H1 (cell line): Measurements from ENCODE around the gene OLFML2B. TPM values are rescaled to one million over a fixed set of nuclear protein-coding genes. Genes with fewer than 3 reads are reported as not detected.

Source experiments
- CTCF ChIA-PET: fragments of 300-600 bp; sonication (Branson Sonifier 250); formaldehyde crosslinking; loops from one replicate; lab custom pipeline; 2021; ENCODE audit not compliant: partially characterized antibody; lab: Charles Lee
- POLR2A ChIA-PET: fragments of 300-600 bp; sonication (Branson Sonifier 250); formaldehyde crosslinking; loops from one replicate; lab custom pipeline; 2021; ENCODE audit warnings: inconsistent platforms; ENCODE audit not compliant: partially characterized antibody; lab: Charles Lee
- DNase-seq, 2 experiments: peaks; one replicate each; pipeline versions ENCODE4 v3.0.0 to v3.0.0-alpha.2; 2010 to 2022; ENCODE audit warnings: low spot score in 2 of 2, low read depth in 1 of 2, mixed read lengths in 1 of 2
- FAIRE-seq: peaks from 2 replicates; lab custom pipeline; 2011; peaks lifted over from hg19 to GRCh38; lab: Jason Lieb, UNC
- H2AFZ ChIP-seq: 2 replicates; pipeline ENCODE4 v1.8.1; 2012; ENCODE audit warnings: low read length, inconsistent platforms
- H2AK5ac ChIP-seq: 2 replicates; pipeline ENCODE4 v1.6.1; 2013; ENCODE audit warnings: low read depth, low read length
- H2BK120ac ChIP-seq: replicated peaks from 2 replicates; pipeline ENCODE3; 2013; ENCODE audit warnings: low read depth, low read length, inconsistent platforms
- H2BK12ac ChIP-seq: 2 replicates; pipeline ENCODE4 v1.6.1; 2013; ENCODE audit warnings: low read depth, low read length
- H2BK15ac ChIP-seq: 2 replicates; pipeline ENCODE4 v1.6.1; 2013; ENCODE audit warnings: low read length
- H2BK20ac ChIP-seq: 2 replicates; pipeline ENCODE4 v1.6.1; 2013; ENCODE audit warnings: low read length
- H2BK5ac ChIP-seq: 2 replicates; pipeline ENCODE4 v1.6.1; 2013; ENCODE audit warnings: low read depth, low read length
- H3K14ac ChIP-seq: 2 replicates; pipeline ENCODE4 v1.6.1; 2013; ENCODE audit warnings: inconsistent platforms; ENCODE audit not compliant: insufficient read length
- H3K18ac ChIP-seq: 2 replicates; pipeline ENCODE4 v1.6.1; 2013; ENCODE audit warnings: low read length; ENCODE audit errors: extremely low read depth
- H3K23ac ChIP-seq: 2 replicates; pipeline ENCODE4 v1.6.1; 2013; ENCODE audit warnings: inconsistent platforms; ENCODE audit not compliant: insufficient read length
- H3K23me2 ChIP-seq: 2 replicates; pipeline ENCODE4 v1.6.1; 2013; ENCODE audit warnings: low read depth, low read length
- H3K27ac ChIP-seq: 2 replicates; pipeline ENCODE4 v1.6.1; 2011; ENCODE audit warnings: low read depth, low read length, inconsistent platforms
- H3K27me3 ChIP-seq, 4 experiments: replicated peaks in 1 of 4; 1 replicate in 1 of 4; 2 replicates in 3 of 4; pipeline versions ENCODE4 v1.6.1 to v1.8.1; 2011 to 2013; ENCODE audit warnings: low read length in 3 of 4, mild to moderate bottlenecking in 3 of 4, inconsistent platforms in 2 of 4, mixed read lengths in 2 of 4, moderate library complexity in 1 of 4; ENCODE audit not compliant: control insufficient read depth in 3 of 4, insufficient read depth in 3 of 4; ENCODE audit errors: extremely low read depth in 1 of 4
- H3K36me3 ChIP-seq, 4 experiments: 2 replicates each; pipeline versions ENCODE4 v1.6.1 to v1.8.1; 2011 to 2013; ENCODE audit warnings: mild to moderate bottlenecking in 4 of 4, low read length in 3 of 4, moderate library complexity in 2 of 4, control low read depth in 1 of 4, inconsistent platforms in 1 of 4; ENCODE audit not compliant: insufficient read depth in 4 of 4, control insufficient read depth in 2 of 4
- H3K4ac ChIP-seq: replicated peaks from 2 replicates; pipeline ENCODE3; 2013; ENCODE audit warnings: low read length, low read depth, mixed read lengths, inconsistent platforms; ENCODE audit not compliant: insufficient read length
- H3K4me1 ChIP-seq, 4 experiments: replicated peaks in 1 of 4; 1 replicate in 1 of 4; 2 replicates in 3 of 4; pipeline versions ENCODE4 v1.6.1 to v1.8.1; 2011 to 2013; ENCODE audit warnings: low read length in 3 of 4, inconsistent platforms in 2 of 4, mixed read lengths in 1 of 4; ENCODE audit not compliant: insufficient read depth in 4 of 4, control insufficient read depth in 3 of 4
- H3K4me2 ChIP-seq, 2 experiments: 2 replicates each; pipeline versions ENCODE4 v1.6.1 to v1.8.1; 2011 to 2013; ENCODE audit warnings: low read depth in 2 of 2, low read length in 2 of 2, control low read depth in 1 of 2, inconsistent platforms in 1 of 2, mild to moderate bottlenecking in 1 of 2; ENCODE audit not compliant: insufficient read depth in 1 of 2
- H3K4me3 ChIP-seq, 4 experiments: fragments of 200-600, 300-600 bp in 1 of 4; sonication (generic), shearing (Covaris generic), sonication (Bioruptor Twin) in 1 of 4; 2 replicates each; pipeline versions ENCODE4 v1.5.1 to v1.8.1; 2011 to 2016; ENCODE audit warnings: low read length in 4 of 4, low read depth in 3 of 4, control low read depth in 2 of 4, inconsistent platforms in 2 of 4, mild to moderate bottlenecking in 2 of 4, mixed read lengths in 1 of 4, moderate library complexity in 1 of 4; ENCODE audit not compliant: insufficient read depth in 2 of 4; ENCODE audit errors: extremely low read depth in 1 of 4
- H3K56ac ChIP-seq: replicated peaks from 2 replicates; pipeline ENCODE3; 2013; ENCODE audit warnings: low read depth, mild to moderate bottlenecking, mixed read lengths, low read length, inconsistent platforms; ENCODE audit not compliant: insufficient read length
- H3K79me1 ChIP-seq: 2 replicates; pipeline ENCODE4 v1.6.1; 2013; ENCODE audit warnings: low read depth, low read length, control low read depth
- H3K79me2 ChIP-seq, 2 experiments: 2 replicates each; pipeline versions ENCODE4 v1.6.1 to v1.8.1; 2012 to 2013; ENCODE audit warnings: low read length in 2 of 2, mild to moderate bottlenecking in 2 of 2, inconsistent platforms in 1 of 2; ENCODE audit not compliant: insufficient read depth in 2 of 2, control insufficient read depth in 1 of 2
- H3K9ac ChIP-seq, 4 experiments: replicated peaks in 1 of 4; 1 replicate in 1 of 4; 2 replicates in 3 of 4; pipeline versions ENCODE4 v1.6.1 to v1.8.1; 2011 to 2013; ENCODE audit warnings: low read depth in 3 of 4, low read length in 3 of 4, control low read depth in 2 of 4, mild to moderate bottlenecking in 2 of 4, moderate library complexity in 2 of 4, inconsistent platforms in 1 of 4; ENCODE audit errors: extremely low read depth in 1 of 4
- H3K9me3 ChIP-seq, 2 experiments: 2 replicates each; pipeline versions ENCODE4 v1.6.1 to v1.8.1; 2012 to 2013; ENCODE audit warnings: mild to moderate bottlenecking in 2 of 2, moderate library complexity in 2 of 2, control low read depth in 1 of 2, inconsistent platforms in 1 of 2, low read depth in 1 of 2, low read length in 1 of 2, mixed read lengths in 1 of 2; ENCODE audit not compliant: insufficient read depth in 2 of 2
- H4K20me1 ChIP-seq, 2 experiments: replicated peaks in 1 of 2; 2 replicates each; pipeline versions ENCODE3 to v1.8.1; 2011 to 2013; ENCODE audit warnings: inconsistent platforms in 2 of 2, low read length in 2 of 2, mild to moderate bottlenecking in 1 of 2; ENCODE audit not compliant: insufficient read depth in 2 of 2, control insufficient read depth in 1 of 2
- H4K5ac ChIP-seq: 2 replicates; pipeline ENCODE4 v1.6.1; 2013; ENCODE audit warnings: low read length, low read depth, mixed read lengths, inconsistent platforms; ENCODE audit not compliant: insufficient read length
- H4K8ac ChIP-seq: 2 replicates; pipeline ENCODE4 v1.8.0; 2013; ENCODE audit warnings: mild to moderate bottlenecking, moderate library complexity, low read length, inconsistent platforms; ENCODE audit not compliant: insufficient read depth; ENCODE audit errors: extremely low read depth
- H4K91ac ChIP-seq: replicated peaks from 2 replicates; pipeline ENCODE3; 2013; ENCODE audit warnings: low read length, mixed read lengths, inconsistent platforms; ENCODE audit not compliant: insufficient read length
- CHD1 ChIP-seq: IDR thresholded peaks from 2 replicates; pipeline ENCODE4 v1.6.1; 2012; ENCODE audit warnings: low read depth, low read length, improper control_type of control experiment
- CREB1 ChIP-seq: IDR thresholded peaks from 2 replicates; pipeline ENCODE4 v1.6.1; 2012; ENCODE audit warnings: inconsistent platforms
- EZH2 ChIP-seq: fragments of 200-600 bp; sonication (generic); IDR thresholded peaks from 2 replicates; pipeline ENCODE4 v1.7.1; 2012; ENCODE audit warnings: low read depth, mild to moderate bottlenecking, moderate library complexity, low read length, inconsistent platforms; ENCODE audit not compliant: severe bottlenecking
- PHF8 ChIP-seq: fragments of 200-600 bp; sonication (generic); conservative IDR thresholded peaks from 2 replicates; pipeline ENCODE4 v1.7.1; 2012; ENCODE audit warnings: low read depth, mild to moderate bottlenecking, inconsistent platforms, low read length, moderate library complexity
- POLR2A ChIP-seq, 2 experiments: IDR thresholded peaks; 1 replicate in 1 of 2; 2 replicates in 1 of 2; pipeline ENCODE4 v1.6.1; 2011; ENCODE audit warnings: low read depth in 2 of 2, low read length in 2 of 2, mild to moderate bottlenecking in 2 of 2; ENCODE audit errors: control extremely low read depth in 1 of 2
- SRF ChIP-seq: IDR thresholded peaks from 2 replicates; pipeline ENCODE4 v1.6.1; 2011; ENCODE audit warnings: mild to moderate bottlenecking, low read depth, low read length, moderate library complexity
- SUZ12 ChIP-seq: fragments of 200-600 bp; sonication (generic); IDR thresholded peaks from 2 replicates; pipeline ENCODE4 v1.6.1; 2012; ENCODE audit warnings: mild to moderate bottlenecking, inconsistent platforms, low read length, moderate library complexity, mixed read lengths
- TBP ChIP-seq: IDR thresholded peaks from 2 replicates; pipeline ENCODE4 v1.6.1; 2011; ENCODE audit warnings: low read depth, low read length, improper control_type of control experiment
- WGBS, 2 experiments: shearing (Covaris generic) in 1 of 2; methylation state at CpG; one replicate each; pipeline versions ENCODE4 v1.1.6 to v1.1.7; 2013 to 2015; ENCODE audit warnings: low lambda C conversion rate in 2 of 2, mixed read lengths in 2 of 2, inconsistent platforms in 1 of 2, low coverage in 1 of 2, missing lambda C conversion rate in 1 of 2; ENCODE audit not compliant: insufficient replicate concordance in 2 of 2, insufficient coverage in 1 of 2, insufficient read length in 1 of 2; ENCODE audit errors: extremely low coverage in 1 of 2, missing lambda C conversion rate in 1 of 2; 5-methylcytosine and 5-hydroxymethylcytosine counted together
- polyA plus RNA-seq, 7 experiments: library from polyadenylated mRNA; depleted of rRNA in 3 of 7; stranded (reverse) in 5 of 7; unstranded in 2 of 7; fragments of >200 nt in 5 of 7; fragments of 200-250 nt in 2 of 7; gene quantifications; 1 replicate in 5 of 7; 2 replicates in 1 of 7; 4 replicates in 1 of 7; pipeline versions ENCODE4 v1.2.1 to v1.2.3, GENCODE V29; 2011 to 2013; ENCODE audit warnings: missing spikeins in 2 of 7, mixed read lengths in 2 of 7
- total RNA-seq: library from RNA; stranded (reverse); fragmentation: NEBNext Ultra II Directional; extraction: Animal tissue kit (Norgen Biotek cat#: 25700); gene quantifications from 2 replicates; pipeline ENCODE4 v1.2.1, GENCODE V29; 2021
- TF ChIP-seq, protein P1 (sequence below): IDR thresholded peaks from 2 replicates; pipeline ENCODE4 v1.6.1; 2011; ENCODE audit warnings: low read length, improper control_type of control experiment
- TF ChIP-seq, protein P2 (sequence below): IDR thresholded peaks from 2 replicates; pipeline ENCODE4 v1.6.1; 2012; ENCODE audit warnings: low read length, inconsistent platforms
- TF ChIP-seq, protein P3 (sequence below): IDR thresholded peaks from 2 replicates; pipeline ENCODE4 v1.6.1; 2012; ENCODE audit warnings: inconsistent platforms

OLFML2B gene
- total and polyA plus RNA-seq, 2 of the 8 experiments (the other 6 are each of a cell fraction or from before 2014, with no cell fraction given) = 6.5 to 10.4 TPM

DNA sequence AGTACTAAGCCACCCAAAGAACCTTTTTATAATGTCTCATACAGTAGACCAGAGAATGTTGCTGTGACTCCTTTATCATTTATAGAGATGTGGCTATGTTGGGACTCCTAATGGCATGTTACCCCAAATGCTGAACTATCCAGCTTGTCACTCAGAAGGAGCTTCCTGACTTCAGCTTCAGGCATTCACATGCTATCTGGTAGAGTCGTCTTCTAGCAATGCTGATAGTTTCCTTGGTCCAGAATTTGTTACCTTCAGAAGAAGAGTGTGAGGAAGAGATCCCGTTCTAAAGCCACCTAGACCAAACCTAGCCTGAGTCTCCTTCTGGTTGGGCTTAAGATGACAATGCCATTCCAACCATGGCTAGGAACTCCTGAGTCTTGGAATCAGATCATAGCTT is 68.1 kb downstream of the OLFML2B start:
- Histone ChIP-seq H2BK20ac (no peak overlapping the region), H3K56ac (no peak overlapping the region), H3K18ac (no peak overlapping the region), H2BK120ac (no peak overlapping the region), H3K27me3 (no peaks in the 10 kb centered on the region), H3K23ac (no peak overlapping the region), H2AK5ac (no peak overlapping the region), H3K36me3 (no peaks in the 10 kb centered on the region), H3K79me1 (no peaks in the 10 kb centered on the region), H4K8ac (no peak overlapping the region), H3K4me3 (no peak overlapping the region), H3K4ac (no peak overlapping the region), H4K20me1 (no peaks in the 10 kb centered on the region), H2BK12ac (no peak overlapping the region), H3K4me1 (no peaks in the 10 kb centered on the region), H2BK5ac (no peak overlapping the region), H2BK15ac (no peak overlapping the region), H3K14ac (no peak overlapping the region), H3K4me2 (no peak overlapping the region), H3K27ac (no peak overlapping the region), H3K23me2 (no peaks in the 10 kb centered on the region), H3K9ac (no peak overlapping the region), H4K91ac (no peak overlapping the region), H3K79me2 (no peaks in the 10 kb centered on the region), H4K5ac (no peak overlapping the region), H2AFZ (no peak overlapping the region), H3K9me3 (no peaks in the 10 kb centered on the region)
- DNase-seq (no peak), FAIRE-seq (no peak)
- ChIA-PET POLR2A (no interaction called here), CTCF (interaction anchor here (1.0 to 1.7 kb wide), 5 partner anchors 12 to 163 kb away, joined by 3 to 5 read pairs (median 4); no protein-coding TSS in a partner anchor)
- WGBS, 2 experiments = 80% methylated on average over 2 of the region's 2 CpGs; no CpG with 5 or more reads in 1 of the 2 experiments
- TF ChIP-seq, protein P1, sequence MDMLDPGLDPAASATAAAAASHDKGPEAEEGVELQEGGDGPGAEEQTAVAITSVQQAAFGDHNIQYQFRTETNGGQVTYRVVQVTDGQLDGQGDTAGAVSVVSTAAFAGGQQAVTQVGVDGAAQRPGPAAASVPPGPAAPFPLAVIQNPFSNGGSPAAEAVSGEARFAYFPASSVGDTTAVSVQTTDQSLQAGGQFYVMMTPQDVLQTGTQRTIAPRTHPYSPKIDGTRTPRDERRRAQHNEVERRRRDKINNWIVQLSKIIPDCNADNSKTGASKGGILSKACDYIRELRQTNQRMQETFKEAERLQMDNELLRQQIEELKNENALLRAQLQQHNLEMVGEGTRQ = no peak
- TF ChIP-seq, protein P2, sequence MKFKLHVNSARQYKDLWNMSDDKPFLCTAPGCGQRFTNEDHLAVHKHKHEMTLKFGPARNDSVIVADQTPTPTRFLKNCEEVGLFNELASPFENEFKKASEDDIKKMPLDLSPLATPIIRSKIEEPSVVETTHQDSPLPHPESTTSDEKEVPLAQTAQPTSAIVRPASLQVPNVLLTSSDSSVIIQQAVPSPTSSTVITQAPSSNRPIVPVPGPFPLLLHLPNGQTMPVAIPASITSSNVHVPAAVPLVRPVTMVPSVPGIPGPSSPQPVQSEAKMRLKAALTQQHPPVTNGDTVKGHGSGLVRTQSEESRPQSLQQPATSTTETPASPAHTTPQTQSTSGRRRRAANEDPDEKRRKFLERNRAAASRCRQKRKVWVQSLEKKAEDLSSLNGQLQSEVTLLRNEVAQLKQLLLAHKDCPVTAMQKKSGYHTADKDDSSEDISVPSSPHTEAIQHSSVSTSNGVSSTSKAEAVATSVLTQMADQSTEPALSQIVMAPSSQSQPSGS = no peak
- TF ChIP-seq CHD1 (no peak), SRF (no peak), PHF8 (no peak), EZH2 (no peak), SUZ12 (no peak), CREB1 (no peak), TBP (no peak), POLR2A (IDR thresholded peaks at IDR 0.05; ENCODE audit: control extremely low read depth in 1 of 2, low read depth in 2 of 2, low read length in 2 of 2) (no peak)
- TF ChIP-seq, protein P3, sequence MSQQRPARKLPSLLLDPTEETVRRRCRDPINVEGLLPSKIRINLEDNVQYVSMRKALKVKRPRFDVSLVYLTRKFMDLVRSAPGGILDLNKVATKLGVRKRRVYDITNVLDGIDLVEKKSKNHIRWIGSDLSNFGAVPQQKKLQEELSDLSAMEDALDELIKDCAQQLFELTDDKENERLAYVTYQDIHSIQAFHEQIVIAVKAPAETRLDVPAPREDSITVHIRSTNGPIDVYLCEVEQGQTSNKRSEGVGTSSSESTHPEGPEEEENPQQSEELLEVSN = no peak
